Medulla oblongata (tissue), 1 donor: ENCODE measurements around the gene LIM2.

Experiments used
- DNase-seq: peaks from one replicate; pipeline ENCODE4 v3.0.0-alpha.2; 2015; ENCODE audit errors: extremely low spot score

LIM2 gene

GRCh38 chr19:51396175-51396574, 8.4 kb upstream of the LIM2 start:
- DNase-seq = no peak

DNA sequence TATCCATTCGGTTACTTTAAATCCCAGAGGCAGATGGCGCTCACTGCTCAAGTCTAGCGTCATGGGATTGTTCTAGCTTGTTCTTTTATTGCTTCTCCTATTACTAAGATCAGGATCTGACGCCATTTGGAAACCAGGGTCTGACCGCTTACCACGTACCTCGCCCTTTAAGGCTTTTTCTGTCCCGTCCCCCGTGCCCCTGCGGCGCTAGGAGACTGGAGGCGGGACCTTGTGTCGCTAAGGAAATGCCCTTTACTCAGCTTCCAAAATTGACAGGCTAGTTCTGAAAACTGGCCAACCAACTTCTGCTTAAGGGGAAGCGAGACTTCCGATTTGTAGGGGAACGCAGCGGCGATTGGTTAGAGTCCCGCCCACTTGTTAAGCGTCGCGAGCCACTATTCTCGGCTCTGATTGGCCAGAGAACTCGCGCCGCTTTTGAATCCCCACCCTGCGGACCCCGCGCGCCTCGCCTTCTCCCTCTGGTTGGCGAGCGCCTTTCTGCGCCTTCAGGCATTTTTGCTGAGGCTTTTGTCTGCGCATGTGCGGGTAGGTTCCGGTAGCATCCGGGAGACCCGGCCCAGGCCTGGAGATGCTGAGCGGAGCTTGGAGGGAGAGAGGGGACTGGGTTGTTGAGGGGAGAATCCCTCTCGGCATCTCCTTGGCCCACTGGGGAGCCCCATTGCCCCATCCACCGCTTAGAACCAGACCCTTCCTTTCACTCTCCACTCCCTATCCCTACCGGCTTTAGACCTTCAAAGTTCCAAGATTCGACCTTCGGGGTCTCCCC, 6.5 kb upstream of the LIM2 start:
- DNase-seq = peak; percentile 99

- DNase-seq = no peak
Measured at GRCh38 chr19:51392701-51393100, 4.9 kb upstream of the LIM2 start.

DNA sequence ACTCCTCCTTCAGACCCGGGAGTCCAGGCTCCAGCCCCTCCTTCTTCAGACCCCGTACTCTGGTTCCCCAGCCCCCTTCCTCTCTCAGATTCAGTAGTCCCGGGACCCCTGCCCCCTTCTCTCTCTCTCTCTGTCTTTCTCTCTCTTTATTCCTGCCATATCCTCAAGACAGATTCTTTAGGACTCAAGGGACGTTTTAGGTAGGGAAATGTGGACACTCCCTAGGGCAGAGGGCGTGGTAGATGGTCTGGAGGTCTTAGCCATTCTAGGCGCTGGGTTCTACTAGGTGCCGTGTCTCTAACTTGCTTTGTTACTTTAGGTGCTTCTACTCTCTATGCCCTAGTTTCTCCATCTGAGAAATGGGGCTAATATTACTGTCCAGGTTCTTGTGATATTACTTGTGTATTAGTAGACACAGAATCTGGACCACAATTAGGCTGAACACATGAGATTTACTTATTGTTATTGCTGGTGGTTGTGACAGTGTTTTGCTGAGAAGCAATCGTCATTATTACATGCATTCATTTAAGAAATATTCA, 3.4 kb upstream of the LIM2 start:
- DNase-seq = no peak

- no peak for DNase-seq
Measured at GRCh38 chr19:51389143-51389542, 1.4 kb upstream of the LIM2 start.

DNA sequence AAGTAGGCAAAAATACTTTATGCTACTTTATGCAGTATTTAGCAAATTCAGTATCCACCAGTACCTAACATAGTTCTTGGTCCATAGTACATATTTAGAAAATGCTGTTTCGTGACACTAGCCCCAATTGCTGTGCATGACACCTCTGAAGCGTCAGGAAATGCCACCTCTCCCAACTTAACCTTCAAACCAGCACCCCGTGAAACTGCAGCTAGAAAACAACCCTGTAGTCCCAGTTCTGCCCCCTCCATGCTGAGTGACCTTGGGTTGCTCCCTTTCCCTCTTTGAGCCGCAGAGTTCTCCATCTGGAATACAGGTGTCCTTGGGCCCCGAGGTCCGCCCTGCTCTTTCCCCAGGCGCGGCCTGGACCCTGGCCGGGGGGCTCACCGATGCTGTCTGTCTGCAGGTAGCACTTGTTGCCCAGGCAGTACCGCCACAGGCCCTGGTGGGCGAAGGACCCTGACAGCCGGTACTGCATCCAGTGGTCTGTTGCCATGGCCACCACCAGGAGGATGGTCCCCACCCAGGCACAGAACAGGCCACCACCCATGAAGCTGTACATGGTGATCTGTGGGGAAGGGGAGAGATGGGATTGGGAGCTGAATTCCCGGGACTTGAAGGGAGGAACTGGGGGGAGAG, 773 bp downstream of the LIM2 start:
- DNase-seq = no peak

DNA sequence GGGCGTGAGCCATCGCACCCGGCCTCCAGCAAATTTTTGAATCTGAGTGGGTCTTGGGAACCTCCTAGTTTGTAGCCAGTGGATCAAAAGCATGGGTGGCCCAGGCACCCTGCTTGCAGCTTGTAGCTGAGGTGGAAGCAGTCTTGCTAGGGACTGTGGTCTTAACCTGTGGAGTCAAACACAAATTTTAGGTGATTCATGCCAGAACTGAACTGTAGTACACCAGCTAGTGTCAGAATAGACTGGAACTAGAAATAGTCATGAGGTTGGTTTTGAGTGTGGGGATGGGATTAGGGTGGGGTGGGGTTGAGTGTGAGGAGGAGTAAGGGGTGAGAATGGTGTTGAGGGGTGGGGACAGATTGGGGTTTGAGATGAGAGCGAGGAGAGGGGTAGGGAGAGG, 5.8 kb downstream of the LIM2 start:
- no peak for DNase-seq

DNA sequence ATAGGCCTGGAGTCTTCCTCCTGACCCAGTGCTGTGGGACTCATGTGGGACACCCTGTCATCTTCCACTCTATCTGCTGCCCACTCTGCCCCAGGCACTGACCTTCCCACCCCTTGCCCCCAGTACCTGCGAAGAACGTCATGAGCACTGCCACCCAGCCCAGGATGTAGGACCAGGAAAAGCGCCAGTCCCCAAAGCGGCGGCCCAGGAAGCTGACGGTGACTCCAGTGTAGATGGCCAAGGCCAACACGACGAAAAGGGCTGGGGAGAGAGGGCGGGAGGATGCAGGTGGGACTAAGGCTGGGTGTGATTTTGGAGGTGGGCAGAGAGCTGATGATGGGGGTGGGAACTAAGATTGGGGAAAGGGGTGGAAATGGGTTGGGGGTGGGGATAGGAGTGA, 7.4 kb downstream of the LIM2 start:
- DNase-seq = no peak

DNA sequence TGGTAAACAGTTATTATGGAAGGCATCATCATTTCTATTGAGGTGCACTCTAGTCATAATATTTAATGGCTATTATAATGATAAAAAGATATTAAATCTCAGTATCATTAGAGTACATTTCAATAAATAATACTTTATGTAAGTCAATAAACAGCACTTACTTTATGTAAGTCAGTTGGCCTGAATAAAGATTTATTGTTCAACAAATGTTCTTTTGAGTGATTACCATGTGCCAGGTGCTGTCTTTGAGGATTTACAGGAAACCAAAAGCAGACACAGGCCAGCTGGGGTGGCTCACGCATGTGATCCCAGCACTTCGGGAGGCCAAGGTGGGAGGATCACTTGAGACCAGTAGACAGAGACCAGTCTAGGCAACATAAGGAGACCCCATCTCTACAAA, 10.4 kb downstream of the LIM2 start:
- DNase-seq = no peak

DNA sequence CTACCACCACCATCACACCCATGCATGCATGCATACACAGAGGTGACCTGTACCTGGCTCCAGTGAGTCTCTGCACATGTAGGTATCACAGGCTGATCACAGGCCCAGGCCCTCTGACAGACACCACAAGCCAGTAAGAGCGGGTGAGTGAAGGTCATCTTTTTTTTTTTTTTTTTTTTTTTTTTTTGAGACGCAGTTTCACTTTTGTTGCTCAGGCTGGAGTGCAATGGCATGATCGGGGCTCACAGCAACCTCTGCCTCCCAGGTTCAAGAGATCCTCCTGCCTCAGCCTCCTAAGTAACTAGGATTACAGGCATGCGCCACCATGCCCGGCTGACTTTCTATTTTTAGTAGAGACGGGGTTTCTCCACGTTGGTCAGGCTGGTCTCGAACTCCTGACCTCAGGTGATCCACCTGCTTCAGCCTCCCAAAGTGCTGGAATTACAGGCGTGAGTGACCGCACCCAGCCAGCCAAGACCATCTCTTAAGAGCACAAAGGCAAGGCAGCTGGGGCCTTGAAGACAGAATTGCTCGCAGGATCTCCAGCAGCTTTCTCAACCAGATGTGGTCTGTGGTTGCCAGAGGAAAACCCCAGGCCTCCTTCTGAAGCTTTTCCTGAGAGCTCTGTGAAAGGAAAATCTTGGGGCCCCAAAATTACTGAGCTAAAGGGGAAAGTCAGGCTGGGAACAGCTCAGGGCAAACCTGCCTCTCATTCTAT, 12.1 kb downstream of the LIM2 start:
- no peak for DNase-seq

- no peak for DNase-seq
Measured at GRCh38 chr19:51372649-51373504, 14.9 kb downstream of the LIM2 start, which contains the start of gene NKG7. NKG7 (minus strand) TSS chr19:51372654; CDS start chr19:51372535, 119 bp downstream.

- no peak for DNase-seq
Measured at GRCh38 chr19:51372021-51372648, 15.6 kb downstream of the LIM2 start.

DNA sequence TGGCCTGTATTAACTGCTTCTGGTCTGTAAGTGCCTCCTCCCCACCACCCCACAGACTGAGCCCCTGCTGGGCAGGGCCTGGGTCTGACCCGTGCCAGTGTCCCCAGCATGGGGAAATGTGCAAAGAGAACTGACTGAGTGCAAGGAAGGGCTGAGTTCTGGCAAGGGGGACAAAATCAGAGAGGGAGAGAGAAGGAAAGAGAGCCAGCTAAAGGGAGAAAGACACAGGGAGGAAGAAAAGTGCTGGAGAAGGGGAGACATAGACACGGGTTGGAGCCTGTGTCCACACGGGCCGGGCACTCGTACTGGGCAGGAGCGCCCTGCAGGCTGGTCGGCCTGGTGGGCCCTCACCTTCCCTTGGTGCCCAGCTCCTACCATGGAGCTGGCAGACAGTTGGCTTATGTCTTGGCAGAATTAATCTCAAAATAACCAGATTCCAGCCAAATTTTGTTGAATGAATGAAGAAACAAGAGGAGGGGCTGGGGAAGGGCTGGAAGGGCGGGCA, 16.5 kb downstream of the LIM2 start:
- no peak for DNase-seq

- DNase-seq = no peak
Measured at GRCh38 chr19:51370230-51370629, 17.5 kb downstream of the LIM2 start.

DNA sequence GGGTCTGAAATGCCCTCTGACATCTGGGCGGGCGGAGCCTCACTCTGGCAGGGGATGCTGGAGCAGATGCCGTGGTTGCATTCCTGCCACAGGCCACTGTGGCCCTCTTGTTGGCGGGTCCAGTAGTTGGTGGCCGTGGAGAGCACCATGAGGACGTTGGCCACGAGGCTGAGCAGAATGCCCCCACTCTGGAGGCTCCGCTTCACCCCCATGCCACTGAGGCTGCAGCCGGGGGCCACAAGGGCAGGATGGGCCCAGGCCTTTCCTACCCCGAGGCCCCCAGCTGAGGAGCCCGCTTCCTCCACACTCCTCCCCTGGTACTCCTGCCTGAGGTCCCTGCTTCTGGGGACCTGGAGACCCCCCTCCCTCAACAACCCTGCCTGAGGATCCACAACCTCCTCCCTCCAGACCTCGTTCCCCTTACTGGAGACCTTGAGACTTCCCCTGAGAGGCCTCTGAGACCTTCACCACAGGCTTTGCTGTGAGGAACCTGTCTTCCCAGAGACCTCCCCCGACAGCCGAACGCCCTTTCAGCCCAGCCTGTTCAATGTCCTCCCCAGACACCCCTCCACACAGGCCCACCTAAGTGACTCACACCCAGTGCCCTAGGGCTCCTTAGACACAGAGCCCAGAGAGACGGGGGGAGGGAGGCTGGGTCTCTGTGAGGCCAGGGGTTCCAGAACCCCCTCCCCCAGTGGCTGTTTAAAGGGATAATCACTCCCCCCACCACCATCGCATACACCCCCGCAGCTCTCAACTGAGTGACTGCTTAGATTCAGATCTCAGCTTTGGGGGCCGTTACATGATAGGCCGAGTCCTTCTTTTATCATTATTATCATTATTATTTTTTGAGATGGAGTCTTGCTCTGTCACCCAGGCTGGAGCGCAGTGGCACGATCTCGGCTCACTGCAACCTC, 19.1 kb downstream of the LIM2 start, which contains the start of gene CLDND2:
TSS of gene CLDND2 (minus strand) at position 638 of the 917 bp plus-strand sequence. CDS start at position 212, 426 bp downstream.
- DNase-seq = no peak

DNA sequence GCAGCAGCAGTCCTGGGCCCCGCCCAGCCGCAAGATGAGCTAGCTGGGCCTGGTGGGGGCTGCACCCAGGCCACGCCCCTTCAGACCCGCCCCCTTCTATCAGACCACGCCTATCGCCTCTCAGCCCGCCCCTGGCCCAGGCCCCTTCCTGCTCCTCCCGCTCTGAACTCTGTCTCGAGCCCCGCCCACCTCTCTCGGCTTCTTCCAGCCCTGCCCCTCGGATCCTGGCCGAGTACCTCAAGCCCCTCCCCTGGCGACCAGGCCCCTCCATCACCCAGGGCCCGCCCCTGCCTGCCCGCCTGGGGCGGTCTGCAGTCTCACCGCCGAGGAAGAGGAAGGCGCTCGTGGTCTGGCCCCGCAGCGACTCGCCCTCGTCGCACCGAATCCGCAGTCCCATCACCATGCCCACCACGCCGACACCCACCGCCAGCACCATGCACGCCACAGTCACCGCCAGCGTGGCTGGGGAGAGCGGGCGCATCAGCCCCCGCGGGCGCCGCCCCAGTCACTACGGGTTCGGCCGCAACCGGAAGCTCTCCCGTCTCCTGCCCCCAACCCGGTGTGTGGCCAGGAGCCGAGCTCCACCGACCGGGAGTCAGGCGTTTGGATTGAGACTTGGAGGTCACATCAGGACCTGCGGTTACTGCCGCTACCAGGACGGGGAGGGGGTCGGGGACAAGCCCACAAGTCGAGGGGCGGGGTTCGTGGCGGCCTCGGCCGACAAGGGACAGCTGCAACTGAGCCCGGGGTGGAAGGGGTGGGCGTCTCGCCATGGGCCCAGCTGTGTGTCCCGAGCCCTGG, 20.0 kb downstream of the LIM2 start:
- DNase-seq = peak; percentile 99

DNA sequence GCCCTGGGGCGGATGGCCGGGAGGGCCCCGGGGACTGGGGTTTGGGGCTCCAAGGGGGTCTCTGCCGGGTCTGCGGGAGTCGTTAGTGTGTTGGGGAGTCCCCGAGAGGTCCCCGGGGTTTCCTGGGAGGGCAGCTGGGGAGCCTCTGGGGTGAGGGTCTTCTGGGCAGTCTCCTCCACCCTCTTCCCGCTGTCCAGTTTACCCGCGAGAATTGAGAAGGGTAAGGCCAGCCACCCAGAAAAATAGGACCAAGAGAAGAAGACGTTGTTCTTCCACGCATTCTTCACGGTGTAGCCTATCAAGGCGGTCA, 20.6 kb downstream of the LIM2 start:
- no peak for DNase-seq

DNA sequence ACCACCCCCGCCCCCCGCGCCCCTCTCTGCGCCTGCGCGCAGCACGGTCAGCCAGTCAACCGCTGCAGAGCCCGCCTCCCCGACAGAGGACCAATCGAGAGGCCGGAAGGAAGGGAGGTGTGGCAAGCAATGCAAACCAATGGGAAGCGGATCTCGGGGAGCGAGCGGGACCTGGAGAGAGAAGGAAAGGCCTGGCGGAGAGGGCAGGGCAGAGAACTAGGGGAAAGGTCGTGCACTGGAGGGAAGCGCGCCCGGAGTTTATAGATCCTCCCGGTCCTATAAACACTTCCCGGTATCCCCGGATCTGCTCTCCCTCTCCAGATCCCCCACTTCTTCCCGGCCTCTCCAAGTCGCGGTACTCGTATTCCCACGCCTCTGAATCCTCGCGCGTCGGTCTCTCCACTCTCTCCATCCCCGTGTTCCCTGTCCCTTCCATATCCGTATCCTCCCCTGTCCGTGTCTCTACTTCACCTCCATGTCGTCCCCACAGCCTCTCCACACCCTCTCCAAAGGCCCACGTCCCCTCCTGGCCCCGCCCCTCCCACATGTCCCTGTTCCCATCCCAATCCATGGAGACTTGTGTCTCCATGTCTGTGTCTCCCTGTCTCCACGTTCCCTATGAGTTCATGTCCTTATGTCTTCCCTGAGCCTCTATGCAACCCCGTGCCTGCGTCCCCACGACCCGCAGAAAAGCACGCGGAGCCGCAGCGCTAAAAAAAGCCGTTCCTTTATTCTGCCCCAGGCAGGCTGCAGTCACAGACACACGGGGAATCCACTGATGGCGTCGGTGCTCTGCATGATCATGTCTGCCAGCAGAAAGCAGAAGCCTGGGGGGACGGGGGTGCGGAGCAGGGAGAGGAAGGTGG, 21.2 kb downstream of the LIM2 start:
- DNase-seq = peak; percentile 99
